VCaP (cell line): ENCODE results near the gene SH3RF1.

Experiments used
- H3K27ac ChIP-seq: fragments of 450-650 bp; 2 replicates; pipeline ENCODE4 v1.5.1; 2017
- CTCF ChIP-seq: fragments of 450-650 bp; conservative IDR thresholded peaks from 2 replicates; pipeline ENCODE4 v1.5.1; 2017; ENCODE audit warnings: mild to moderate bottlenecking, moderate library complexity

Gene SH3RF1

GRCh38 chr4:169135776-169136175 is 135.0 kb downstream of the SH3RF1 start:
- TF ChIP-seq CTCF, result no peak
- H3K27ac ChIP-seq, result peak overlapping the region; percentile 96

- H3K27ac ChIP-seq, result peak overlapping the region; percentile 96
- TF ChIP-seq CTCF, result no peak
These were observed 136.8 kb downstream of the SH3RF1 start for GRCh38 chr4:169133932-169134331.

GRCh38 chr4:169132561-169133305 is 138.0 kb downstream of the SH3RF1 start:
- no peak for TF ChIP-seq CTCF
- H3K27ac ChIP-seq, result peak overlapping the region; percentile 96

- no peak for TF ChIP-seq CTCF
- H3K27ac ChIP-seq, result peak overlapping the region; percentile 96
These were observed 139.1 kb downstream of the SH3RF1 start for GRCh38 chr4:169131556-169132208.

GRCh38 chr4:169128902-169129301 is 141.9 kb downstream of the SH3RF1 start:
- TF ChIP-seq CTCF, result no peak
- H3K27ac ChIP-seq, result peak overlapping the region; percentile 96

- H3K27ac ChIP-seq, result peak overlapping the region; percentile 96
- TF ChIP-seq CTCF, result no peak
These were observed 143.4 kb downstream of the SH3RF1 start for GRCh38 chr4:169127314-169127713.

- TF ChIP-seq CTCF, result no peak
- peak overlapping the region; percentile 96 for H3K27ac ChIP-seq
These were observed 146.1 kb downstream of the SH3RF1 start for GRCh38 chr4:169124661-169125060.
